PC-9 (cell line): ENCODE data around the gene KAT7.

Experiments used
- EZH2 ChIP-seq: fragments of 200-600 bp; sonication (generic); IDR thresholded peaks from 2 replicates; pipeline ENCODE4 v1.8.0; 2017; ENCODE audit warnings: antibody characterized with exemption, low read depth
- TF ChIP-seq, protein P1 (sequence below): fragments of 200-600 bp; sonication (generic); conservative IDR thresholded peaks from 2 replicates; pipeline ENCODE4 v1.6.1; 2017; ENCODE audit warnings: mixed run types, antibody characterized with exemption, mild to moderate bottlenecking, moderate library complexity

GRCh38 chr17:49829026-49829425, 40.5 kb downstream of the KAT7 start:
- TF ChIP-seq, protein P1, sequence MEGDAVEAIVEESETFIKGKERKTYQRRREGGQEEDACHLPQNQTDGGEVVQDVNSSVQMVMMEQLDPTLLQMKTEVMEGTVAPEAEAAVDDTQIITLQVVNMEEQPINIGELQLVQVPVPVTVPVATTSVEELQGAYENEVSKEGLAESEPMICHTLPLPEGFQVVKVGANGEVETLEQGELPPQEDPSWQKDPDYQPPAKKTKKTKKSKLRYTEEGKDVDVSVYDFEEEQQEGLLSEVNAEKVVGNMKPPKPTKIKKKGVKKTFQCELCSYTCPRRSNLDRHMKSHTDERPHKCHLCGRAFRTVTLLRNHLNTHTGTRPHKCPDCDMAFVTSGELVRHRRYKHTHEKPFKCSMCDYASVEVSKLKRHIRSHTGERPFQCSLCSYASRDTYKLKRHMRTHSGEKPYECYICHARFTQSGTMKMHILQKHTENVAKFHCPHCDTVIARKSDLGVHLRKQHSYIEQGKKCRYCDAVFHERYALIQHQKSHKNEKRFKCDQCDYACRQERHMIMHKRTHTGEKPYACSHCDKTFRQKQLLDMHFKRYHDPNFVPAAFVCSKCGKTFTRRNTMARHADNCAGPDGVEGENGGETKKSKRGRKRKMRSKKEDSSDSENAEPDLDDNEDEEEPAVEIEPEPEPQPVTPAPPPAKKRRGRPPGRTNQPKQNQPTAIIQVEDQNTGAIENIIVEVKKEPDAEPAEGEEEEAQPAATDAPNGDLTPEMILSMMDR = no peak
- TF ChIP-seq EZH2 = no peak
